HepG2 (cell line): ENCODE results near the gene COX7A1. TPM values are rescaled to one million over a fixed set of nuclear protein-coding genes. Genes with fewer than 3 reads are reported as not detected.

Experiments
- IRF2 ChIP-seq: IDR thresholded peaks from 2 replicates; pipeline ENCODE4 v1.6.1; 2018; ENCODE audit warnings: missing genetic modification reagents, missing compliant biosample characterization
- KAT8 ChIP-seq: IDR thresholded peaks from 2 replicates; pipeline ENCODE4 v1.6.1; 2016; ENCODE audit warnings: missing genetic modification reagents, missing compliant biosample characterization
- MAZ ChIP-seq, 2 experiments: sonication (generic) in 1 of 2; formaldehyde crosslinking in 1 of 2; IDR thresholded peaks; 2 replicates each; pipeline versions ENCODE4 v1.5.0 to v1.6.1; 2012 to 2020; ENCODE audit warnings: low read depth in 2 of 2, mild to moderate bottlenecking in 2 of 2, borderline replicate concordance in 1 of 2, improper control_type of control experiment in 1 of 2, low read length in 1 of 2, missing genetic modification reagents in 1 of 2, moderate library complexity in 1 of 2
- MIER2 ChIP-seq: IDR thresholded peaks from 2 replicates; pipeline ENCODE4 v1.6.1; 2016; ENCODE audit warnings: missing biosample characterization, missing genetic modification reagents
- MTA1 ChIP-seq: sonication (generic); formaldehyde crosslinking; IDR thresholded peaks from 2 replicates; pipeline ENCODE4 v1.4.0; 2020; ENCODE audit warnings: missing genetic modification reagents, mild to moderate bottlenecking, borderline replicate concordance
- NCOA2 ChIP-seq: sonication (generic); formaldehyde crosslinking; IDR thresholded peaks from 2 replicates; pipeline ENCODE4 v1.8.0; 2022; ENCODE audit warnings: inconsistent platforms
- NCOR1 ChIP-seq: fragments of 200-600 bp; sonication (generic); IDR thresholded peaks from 2 replicates; pipeline ENCODE4 v1.7.0; 2017; ENCODE audit warnings: antibody characterized with exemption, low read length, borderline replicate concordance
- PLRG1 ChIP-seq: fragments of 450-650 bp; conservative IDR thresholded peaks from 2 replicates; pipeline ENCODE4 v1.6.1; 2016
- POGZ ChIP-seq: sonication (generic); formaldehyde crosslinking; IDR thresholded peaks from 2 replicates; pipeline ENCODE4 v1.4.0; 2020; ENCODE audit warnings: mild to moderate bottlenecking, missing genetic modification reagents
- POLR2A ChIP-seq, 2 experiments: IDR thresholded peaks; 2 replicates each; pipeline ENCODE4 v1.6.1; 2011; ENCODE audit warnings: low read depth in 2 of 2, low read length in 2 of 2, mild to moderate bottlenecking in 1 of 2, moderate library complexity in 1 of 2; ENCODE audit not compliant: insufficient read depth in 1 of 2
- STAT5B ChIP-seq: sonication (generic); formaldehyde crosslinking; IDR thresholded peaks from 2 replicates; pipeline ENCODE4 v1.4.0; 2020; ENCODE audit warnings: missing genetic modification reagents
- XBP1 ChIP-seq: sonication (generic); formaldehyde crosslinking; IDR thresholded peaks from 2 replicates; pipeline ENCODE4 v1.5.0; 2020; ENCODE audit warnings: missing genetic modification reagents
- ZFP1 ChIP-seq: IDR thresholded peaks from 2 replicates; pipeline ENCODE4 v1.6.1; 2016
- ZNF350 ChIP-seq: sonication (generic); formaldehyde crosslinking; IDR thresholded peaks from 2 replicates; pipeline ENCODE4 v1.4.0; 2020; ENCODE audit warnings: mild to moderate bottlenecking, low read depth, missing genetic modification reagents, borderline replicate concordance
- ZNF382 ChIP-seq: sonication (generic); formaldehyde crosslinking; IDR thresholded peaks from 2 replicates; pipeline ENCODE4 v1.5.0; 2020; ENCODE audit warnings: missing genetic modification reagents, mild to moderate bottlenecking, borderline replicate concordance
- polyA plus RNA-seq, 8 experiments: library from polyadenylated mRNA; depleted of rRNA in 3 of 8; stranded (reverse) in 7 of 8; unstranded in 1 of 8; fragments of >200 nt; fragmentation: Illumina TruSeq in 4 of 8; extraction: Trizol in 4 of 8; gene quantifications; 2 replicates each; pipeline versions ENCODE4 v1.2.1 to v1.2.3, GENCODE V29; 2011 to 2016; ENCODE audit warnings: low read depth in 4 of 8, missing spikeins in 1 of 8, mixed read lengths in 1 of 8; ENCODE audit not compliant: insufficient read depth in 1 of 8
- total RNA-seq, 5 experiments: library from RNA; depleted of rRNA; stranded (reverse); fragments of >200 nt; fragmentation: Illumina TruSeq; extraction: Trizol; gene quantifications; 2 replicates each; pipeline ENCODE4 v1.2.3, GENCODE V29; 2016; ENCODE audit warnings: low read depth in 1 of 5
- TF ChIP-seq, protein P1 (sequence below): sonication (generic); formaldehyde crosslinking; IDR thresholded peaks from 2 replicates; pipeline ENCODE4 v1.4.0; 2020; ENCODE audit warnings: mild to moderate bottlenecking, low read depth, missing genetic modification reagents
- TF ChIP-seq, protein P2 (sequence below): sonication (generic); formaldehyde crosslinking; IDR thresholded peaks from 2 replicates; pipeline ENCODE4 v1.4.0; 2020; ENCODE audit warnings: missing genetic modification reagents
- TF ChIP-seq, protein P3 (sequence below): sonication (generic); formaldehyde crosslinking; IDR thresholded peaks from 2 replicates; pipeline ENCODE4 v1.4.0; 2020; ENCODE audit warnings: missing genetic modification reagents
- TF ChIP-seq, protein P4 (sequence below): sonication (generic); formaldehyde crosslinking; IDR thresholded peaks from 2 replicates; pipeline ENCODE4 v1.8.0; 2022; ENCODE audit warnings: mild to moderate bottlenecking, missing genetic modification reagents
- TF ChIP-seq, protein P5 (sequence below): sonication (generic); formaldehyde crosslinking; IDR thresholded peaks from 2 replicates; pipeline ENCODE4 v1.5.0; 2020; ENCODE audit warnings: missing genetic modification reagents

Gene COX7A1
- total and polyA plus RNA-seq, 2 of the 13 experiments (the other 11 are each of a cell fraction or from before 2014, with no cell fraction given): not detected

DNA sequence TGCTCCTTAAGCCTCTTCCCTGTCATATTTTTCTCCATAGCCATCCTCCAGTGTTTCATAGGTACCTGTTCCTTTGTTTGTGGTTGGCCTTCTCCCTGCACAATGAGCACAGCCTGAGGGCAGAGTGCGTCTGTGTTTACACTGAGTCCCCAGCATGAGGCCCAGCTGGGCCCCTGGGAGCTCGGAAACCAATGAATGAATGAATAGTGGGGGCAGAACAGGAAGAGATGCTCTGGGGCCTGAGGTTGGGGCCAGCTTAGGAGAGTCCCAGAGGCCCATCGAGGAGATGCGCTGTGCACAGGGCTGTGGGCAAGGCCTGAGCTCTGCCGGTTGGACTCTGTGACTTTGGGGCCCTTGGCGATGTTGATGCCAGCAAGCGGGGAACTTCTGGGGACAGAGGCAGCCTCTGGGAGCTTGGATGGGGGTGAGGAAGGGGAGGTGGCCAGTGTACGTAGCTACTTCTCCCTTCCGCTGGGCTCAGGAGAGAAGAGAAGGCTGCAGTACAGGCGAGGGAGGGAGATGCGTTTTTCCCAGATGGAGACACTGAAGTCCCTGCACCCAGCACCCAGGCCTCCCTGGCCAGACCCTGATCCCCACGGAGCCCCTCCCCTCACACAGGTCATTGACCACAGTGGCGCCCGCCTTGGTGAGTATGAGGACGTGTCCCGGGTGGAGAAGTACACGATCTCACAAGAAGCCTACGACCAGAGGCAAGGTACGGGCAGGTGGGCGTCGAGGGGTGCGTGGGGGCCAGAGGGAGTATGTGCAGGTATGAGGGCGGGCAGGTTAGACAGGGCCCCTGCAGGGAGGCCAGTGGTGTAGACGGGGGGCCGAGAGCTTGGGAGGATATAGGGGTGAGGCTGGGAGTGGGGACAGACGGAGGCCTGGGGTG is 31.9 kb downstream of the COX7A1 start (continued):
- TF ChIP-seq, protein P1, sequence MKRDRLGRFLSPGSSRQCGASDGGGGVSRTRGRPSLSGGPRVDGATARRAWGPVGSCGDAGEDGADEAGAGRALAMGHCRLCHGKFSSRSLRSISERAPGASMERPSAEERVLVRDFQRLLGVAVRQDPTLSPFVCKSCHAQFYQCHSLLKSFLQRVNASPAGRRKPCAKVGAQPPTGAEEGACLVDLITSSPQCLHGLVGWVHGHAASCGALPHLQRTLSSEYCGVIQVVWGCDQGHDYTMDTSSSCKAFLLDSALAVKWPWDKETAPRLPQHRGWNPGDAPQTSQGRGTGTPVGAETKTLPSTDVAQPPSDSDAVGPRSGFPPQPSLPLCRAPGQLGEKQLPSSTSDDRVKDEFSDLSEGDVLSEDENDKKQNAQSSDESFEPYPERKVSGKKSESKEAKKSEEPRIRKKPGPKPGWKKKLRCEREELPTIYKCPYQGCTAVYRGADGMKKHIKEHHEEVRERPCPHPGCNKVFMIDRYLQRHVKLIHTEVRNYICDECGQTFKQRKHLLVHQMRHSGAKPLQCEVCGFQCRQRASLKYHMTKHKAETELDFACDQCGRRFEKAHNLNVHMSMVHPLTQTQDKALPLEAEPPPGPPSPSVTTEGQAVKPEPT: 0 out of 2 replicates have a peak, but pooled peaks have one; percentile 38
- no peak for TF ChIP-seq ZNF382 (CRISPR knock-in tag)
- peak; percentile 58; the same call in 1 of the 2 replicates for TF ChIP-seq NCOR1
- peak; percentile 22; the same call in 1 of the 2 replicates for TF ChIP-seq MTA1 (CRISPR knock-in tag)
- TF ChIP-seq ZNF350 (CRISPR knock-in tag): peak; percentile 97
- 0 out of 2 replicates have a peak, but pooled peaks have one; percentile 44 for TF ChIP-seq ZFP1
- peak; percentile 82 for TF ChIP-seq MAZ (IDR thresholded peaks at IDR 0.05; ENCODE audit: borderline replicate concordance, low read depth, low read length)
- peak; percentile 85 for TF ChIP-seq MAZ (CRISPR knock-in tag; IDR thresholded peaks at IDR 0.05; ENCODE audit: low read depth)
- TF ChIP-seq, protein P2, sequence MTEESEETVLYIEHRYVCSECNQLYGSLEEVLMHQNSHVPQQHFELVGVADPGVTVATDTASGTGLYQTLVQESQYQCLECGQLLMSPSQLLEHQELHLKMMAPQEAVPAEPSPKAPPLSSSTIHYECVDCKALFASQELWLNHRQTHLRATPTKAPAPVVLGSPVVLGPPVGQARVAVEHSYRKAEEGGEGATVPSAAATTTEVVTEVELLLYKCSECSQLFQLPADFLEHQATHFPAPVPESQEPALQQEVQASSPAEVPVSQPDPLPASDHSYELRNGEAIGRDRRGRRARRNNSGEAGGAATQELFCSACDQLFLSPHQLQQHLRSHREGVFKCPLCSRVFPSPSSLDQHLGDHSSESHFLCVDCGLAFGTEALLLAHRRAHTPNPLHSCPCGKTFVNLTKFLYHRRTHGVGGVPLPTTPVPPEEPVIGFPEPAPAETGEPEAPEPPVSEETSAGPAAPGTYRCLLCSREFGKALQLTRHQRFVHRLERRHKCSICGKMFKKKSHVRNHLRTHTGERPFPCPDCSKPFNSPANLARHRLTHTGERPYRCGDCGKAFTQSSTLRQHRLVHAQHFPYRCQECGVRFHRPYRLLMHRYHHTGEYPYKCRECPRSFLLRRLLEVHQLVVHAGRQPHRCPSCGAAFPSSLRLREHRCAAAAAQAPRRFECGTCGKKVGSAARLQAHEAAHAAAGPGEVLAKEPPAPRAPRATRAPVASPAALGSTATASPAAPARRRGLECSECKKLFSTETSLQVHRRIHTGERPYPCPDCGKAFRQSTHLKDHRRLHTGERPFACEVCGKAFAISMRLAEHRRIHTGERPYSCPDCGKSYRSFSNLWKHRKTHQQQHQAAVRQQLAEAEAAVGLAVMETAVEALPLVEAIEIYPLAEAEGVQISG: peak; percentile 85
- no peak for TF ChIP-seq XBP1 (CRISPR knock-in tag)
- no peak for TF ChIP-seq PLRG1
- no peak for TF ChIP-seq STAT5B (CRISPR knock-in tag)
- TF ChIP-seq, protein P3, sequence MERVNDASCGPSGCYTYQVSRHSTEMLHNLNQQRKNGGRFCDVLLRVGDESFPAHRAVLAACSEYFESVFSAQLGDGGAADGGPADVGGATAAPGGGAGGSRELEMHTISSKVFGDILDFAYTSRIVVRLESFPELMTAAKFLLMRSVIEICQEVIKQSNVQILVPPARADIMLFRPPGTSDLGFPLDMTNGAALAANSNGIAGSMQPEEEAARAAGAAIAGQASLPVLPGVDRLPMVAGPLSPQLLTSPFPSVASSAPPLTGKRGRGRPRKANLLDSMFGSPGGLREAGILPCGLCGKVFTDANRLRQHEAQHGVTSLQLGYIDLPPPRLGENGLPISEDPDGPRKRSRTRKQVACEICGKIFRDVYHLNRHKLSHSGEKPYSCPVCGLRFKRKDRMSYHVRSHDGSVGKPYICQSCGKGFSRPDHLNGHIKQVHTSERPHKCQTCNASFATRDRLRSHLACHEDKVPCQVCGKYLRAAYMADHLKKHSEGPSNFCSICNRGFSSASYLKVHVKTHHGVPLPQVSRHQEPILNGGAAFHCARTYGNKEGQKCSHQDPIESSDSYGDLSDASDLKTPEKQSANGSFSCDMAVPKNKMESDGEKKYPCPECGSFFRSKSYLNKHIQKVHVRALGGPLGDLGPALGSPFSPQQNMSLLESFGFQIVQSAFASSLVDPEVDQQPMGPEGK (CRISPR knock-in tag): peak; percentile 97
- TF ChIP-seq IRF2: peak; percentile 83
- TF ChIP-seq, protein P4, sequence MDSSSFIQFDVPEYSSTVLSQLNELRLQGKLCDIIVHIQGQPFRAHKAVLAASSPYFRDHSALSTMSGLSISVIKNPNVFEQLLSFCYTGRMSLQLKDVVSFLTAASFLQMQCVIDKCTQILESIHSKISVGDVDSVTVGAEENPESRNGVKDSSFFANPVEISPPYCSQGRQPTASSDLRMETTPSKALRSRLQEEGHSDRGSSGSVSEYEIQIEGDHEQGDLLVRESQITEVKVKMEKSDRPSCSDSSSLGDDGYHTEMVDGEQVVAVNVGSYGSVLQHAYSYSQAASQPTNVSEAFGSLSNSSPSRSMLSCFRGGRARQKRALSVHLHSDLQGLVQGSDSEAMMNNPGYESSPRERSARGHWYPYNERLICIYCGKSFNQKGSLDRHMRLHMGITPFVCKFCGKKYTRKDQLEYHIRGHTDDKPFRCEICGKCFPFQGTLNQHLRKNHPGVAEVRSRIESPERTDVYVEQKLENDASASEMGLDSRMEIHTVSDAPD (CRISPR knock-in tag): peak; percentile 88; the same call in 1 of the 2 replicates
- TF ChIP-seq POGZ (CRISPR knock-in tag): peak; percentile 57; the same call in 1 of the 2 replicates
- TF ChIP-seq NCOA2 (CRISPR knock-in tag): peak; percentile 79
- TF ChIP-seq POLR2A (IDR thresholded peaks at IDR 0.05; ENCODE audit: insufficient read depth in 1 of 2, low read depth in 2 of 2, low read length in 2 of 2): peak in 1 of 2 experiments; percentile 78; a peak in 2 of 4 replicates
- peak; percentile 83 for TF ChIP-seq KAT8 (CRISPR knock-in tag)
- 0 out of 2 replicates have a peak, but pooled peaks have one; percentile 39 for TF ChIP-seq MIER2 (CRISPR knock-in tag)
- TF ChIP-seq, protein P5, sequence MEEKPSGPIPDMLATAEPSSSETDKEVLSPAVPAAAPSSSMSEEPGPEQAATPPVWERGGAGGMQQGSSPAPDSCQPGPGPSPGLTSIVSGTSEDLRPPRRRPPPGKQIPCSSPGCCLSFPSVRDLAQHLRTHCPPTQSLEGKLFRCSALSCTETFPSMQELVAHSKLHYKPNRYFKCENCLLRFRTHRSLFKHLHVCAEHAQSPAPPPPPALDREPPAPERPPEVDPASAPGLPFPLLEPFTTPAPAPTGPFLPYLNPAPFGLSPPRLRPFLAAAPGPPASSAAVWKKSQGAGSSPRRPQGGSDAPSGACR (CRISPR knock-in tag): peak; percentile 86
